Ishikawa (cell line): ENCODE data around the gene CIT.

Source experiments
- CEBPB ChIP-seq: IDR thresholded peaks from 2 replicates; pipeline ENCODE4 v1.6.1; 2012
- CREB1 ChIP-seq: IDR thresholded peaks from 2 replicates; pipeline ENCODE4 v1.6.1; 2012; ENCODE audit warnings: low read depth
- EGR1 ChIP-seq: IDR thresholded peaks from 2 replicates; pipeline ENCODE4 v1.6.1; 2012
- EP300 ChIP-seq: IDR thresholded peaks from 2 replicates; pipeline ENCODE4 v1.6.1; 2012; ENCODE audit warnings: borderline replicate concordance
- FOXM1 ChIP-seq: IDR thresholded peaks from 2 replicates; pipeline ENCODE4 v1.6.1; 2012; ENCODE audit warnings: low read depth, borderline replicate concordance
- NFIC ChIP-seq: IDR thresholded peaks from 2 replicates; pipeline ENCODE4 v1.6.1; 2012
- RAD21 ChIP-seq: IDR thresholded peaks from 2 replicates; pipeline ENCODE4 v1.6.1; 2012; ENCODE audit warnings: low read depth
- TAF1 ChIP-seq: IDR thresholded peaks from 2 replicates; pipeline ENCODE4 v1.6.1; 2012; ENCODE audit warnings: low read depth, mild to moderate bottlenecking
- TCF12 ChIP-seq: IDR thresholded peaks from 2 replicates; pipeline ENCODE4 v1.6.1; 2012; ENCODE audit warnings: low read depth
- TEAD4 ChIP-seq: IDR thresholded peaks from 2 replicates; pipeline ENCODE4 v1.6.1; 2012
- YY1 ChIP-seq: IDR thresholded peaks from 2 replicates; pipeline ENCODE4 v1.6.1; 2012; ENCODE audit warnings: low read depth
- ZBTB7A ChIP-seq: IDR thresholded peaks from 2 replicates; pipeline ENCODE4 v1.6.1; 2012; ENCODE audit warnings: low read depth
- TF ChIP-seq, protein P1 (sequence below): IDR thresholded peaks from 2 replicates; pipeline ENCODE4 v1.6.1; 2012; ENCODE audit warnings: low read depth, mild to moderate bottlenecking
- TF ChIP-seq, protein P2 (sequence below): IDR thresholded peaks from 2 replicates; pipeline ENCODE4 v1.6.1; 2012
- TF ChIP-seq, protein P3 (sequence below): IDR thresholded peaks from 2 replicates; pipeline ENCODE4 v1.6.1; 2012

The CIT gene

GRCh38 chr12:119827760-119828159, 49.4 kb downstream of the CIT start:
- no peak for TF ChIP-seq FOXM1
- no peak for TF ChIP-seq TAF1
- TF ChIP-seq CREB1: no peak
- TF ChIP-seq, protein P1, sequence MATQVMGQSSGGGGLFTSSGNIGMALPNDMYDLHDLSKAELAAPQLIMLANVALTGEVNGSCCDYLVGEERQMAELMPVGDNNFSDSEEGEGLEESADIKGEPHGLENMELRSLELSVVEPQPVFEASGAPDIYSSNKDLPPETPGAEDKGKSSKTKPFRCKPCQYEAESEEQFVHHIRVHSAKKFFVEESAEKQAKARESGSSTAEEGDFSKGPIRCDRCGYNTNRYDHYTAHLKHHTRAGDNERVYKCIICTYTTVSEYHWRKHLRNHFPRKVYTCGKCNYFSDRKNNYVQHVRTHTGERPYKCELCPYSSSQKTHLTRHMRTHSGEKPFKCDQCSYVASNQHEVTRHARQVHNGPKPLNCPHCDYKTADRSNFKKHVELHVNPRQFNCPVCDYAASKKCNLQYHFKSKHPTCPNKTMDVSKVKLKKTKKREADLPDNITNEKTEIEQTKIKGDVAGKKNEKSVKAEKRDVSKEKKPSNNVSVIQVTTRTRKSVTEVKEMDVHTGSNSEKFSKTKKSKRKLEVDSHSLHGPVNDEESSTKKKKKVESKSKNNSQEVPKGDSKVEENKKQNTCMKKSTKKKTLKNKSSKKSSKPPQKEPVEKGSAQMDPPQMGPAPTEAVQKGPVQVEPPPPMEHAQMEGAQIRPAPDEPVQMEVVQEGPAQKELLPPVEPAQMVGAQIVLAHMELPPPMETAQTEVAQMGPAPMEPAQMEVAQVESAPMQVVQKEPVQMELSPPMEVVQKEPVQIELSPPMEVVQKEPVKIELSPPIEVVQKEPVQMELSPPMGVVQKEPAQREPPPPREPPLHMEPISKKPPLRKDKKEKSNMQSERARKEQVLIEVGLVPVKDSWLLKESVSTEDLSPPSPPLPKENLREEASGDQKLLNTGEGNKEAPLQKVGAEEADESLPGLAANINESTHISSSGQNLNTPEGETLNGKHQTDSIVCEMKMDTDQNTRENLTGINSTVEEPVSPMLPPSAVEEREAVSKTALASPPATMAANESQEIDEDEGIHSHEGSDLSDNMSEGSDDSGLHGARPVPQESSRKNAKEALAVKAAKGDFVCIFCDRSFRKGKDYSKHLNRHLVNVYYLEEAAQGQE: no peak
- TF ChIP-seq TEAD4: no peak
- no peak for TF ChIP-seq NFIC

DNA sequence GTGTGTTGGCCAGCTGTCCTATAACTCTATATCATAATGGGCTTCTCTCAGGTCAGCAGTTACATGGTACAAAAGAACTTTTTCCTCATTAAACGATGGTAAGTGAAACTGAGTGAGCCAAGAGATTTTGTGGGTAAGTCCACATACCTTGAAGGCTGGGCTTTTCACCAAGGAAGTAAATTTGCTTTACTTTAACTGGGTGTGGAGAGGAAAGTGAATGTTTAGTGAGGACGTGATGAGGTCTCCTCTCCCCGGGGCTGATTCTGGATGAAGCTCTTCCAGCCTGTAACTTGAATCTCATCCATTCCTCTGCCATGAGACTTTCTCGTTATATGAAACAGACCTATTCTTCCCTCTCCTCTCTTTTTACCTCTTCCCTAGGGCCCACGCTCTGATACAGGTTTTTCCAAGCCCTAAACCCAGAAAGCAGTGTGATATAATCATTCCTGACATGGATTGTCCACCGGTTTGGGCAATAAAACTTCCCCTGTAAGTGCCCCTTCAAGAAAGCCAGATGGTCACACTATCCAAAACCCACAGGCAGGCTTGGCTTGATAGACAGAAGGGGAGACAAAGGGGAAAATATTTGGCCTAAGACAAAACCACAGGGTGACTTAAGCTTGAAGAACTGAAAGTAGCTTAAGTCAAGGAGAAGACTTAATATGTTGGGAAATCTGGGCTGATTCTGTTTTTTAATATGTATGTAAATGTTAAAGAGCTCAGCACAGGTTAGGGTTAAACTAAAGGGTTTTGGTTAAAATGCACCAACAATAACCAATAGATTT, 50.3 kb downstream of the CIT start:
- TF ChIP-seq TAF1: no peak
- TF ChIP-seq, protein P2, sequence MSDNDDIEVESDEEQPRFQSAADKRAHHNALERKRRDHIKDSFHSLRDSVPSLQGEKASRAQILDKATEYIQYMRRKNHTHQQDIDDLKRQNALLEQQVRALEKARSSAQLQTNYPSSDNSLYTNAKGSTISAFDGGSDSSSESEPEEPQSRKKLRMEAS: no peak
- TF ChIP-seq TEAD4: no peak
- TF ChIP-seq ZBTB7A: no peak
- TF ChIP-seq NFIC: no peak
- no peak for TF ChIP-seq EGR1
- TF ChIP-seq EP300: no peak
- no peak for TF ChIP-seq TCF12
- TF ChIP-seq, protein P1: no peak
- TF ChIP-seq, protein P3, sequence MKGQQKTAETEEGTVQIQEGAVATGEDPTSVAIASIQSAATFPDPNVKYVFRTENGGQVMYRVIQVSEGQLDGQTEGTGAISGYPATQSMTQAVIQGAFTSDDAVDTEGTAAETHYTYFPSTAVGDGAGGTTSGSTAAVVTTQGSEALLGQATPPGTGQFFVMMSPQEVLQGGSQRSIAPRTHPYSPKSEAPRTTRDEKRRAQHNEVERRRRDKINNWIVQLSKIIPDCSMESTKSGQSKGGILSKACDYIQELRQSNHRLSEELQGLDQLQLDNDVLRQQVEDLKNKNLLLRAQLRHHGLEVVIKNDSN: no peak
- TF ChIP-seq FOXM1: no peak
- no peak for TF ChIP-seq CREB1
- TF ChIP-seq RAD21: no peak
- no peak for TF ChIP-seq CEBPB
- TF ChIP-seq YY1: no peak

DNA sequence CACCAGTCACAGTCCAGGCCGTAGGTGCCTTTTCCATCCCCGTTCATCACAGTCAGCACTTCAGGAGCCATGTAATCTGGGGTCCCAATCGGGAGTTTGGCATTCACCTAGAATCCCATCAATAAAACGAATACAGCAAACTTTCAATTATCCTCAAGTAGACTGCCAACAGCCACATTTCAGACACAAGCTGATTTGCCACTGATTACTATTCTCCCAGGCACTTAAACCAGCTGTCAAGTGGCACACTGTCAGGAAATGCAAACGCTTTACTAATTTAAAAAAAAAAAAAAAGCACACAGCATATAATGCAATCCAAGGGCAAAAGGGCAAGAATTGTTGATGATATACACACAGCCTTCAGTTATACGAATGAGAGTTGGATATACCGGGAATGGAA, 51.9 kb downstream of the CIT start:
- TF ChIP-seq EP300 (no peak), TAF1 (no peak), NFIC (no peak), YY1 (no peak), TCF12 (no peak), ZBTB7A (no peak), FOXM1 (no peak), RAD21 (no peak), TEAD4 (no peak), EGR1 (no peak), CEBPB (no peak), CREB1 (no peak)
- TF ChIP-seq, protein P3: no peak
- TF ChIP-seq, protein P1: no peak
- TF ChIP-seq, protein P2: no peak

DNA sequence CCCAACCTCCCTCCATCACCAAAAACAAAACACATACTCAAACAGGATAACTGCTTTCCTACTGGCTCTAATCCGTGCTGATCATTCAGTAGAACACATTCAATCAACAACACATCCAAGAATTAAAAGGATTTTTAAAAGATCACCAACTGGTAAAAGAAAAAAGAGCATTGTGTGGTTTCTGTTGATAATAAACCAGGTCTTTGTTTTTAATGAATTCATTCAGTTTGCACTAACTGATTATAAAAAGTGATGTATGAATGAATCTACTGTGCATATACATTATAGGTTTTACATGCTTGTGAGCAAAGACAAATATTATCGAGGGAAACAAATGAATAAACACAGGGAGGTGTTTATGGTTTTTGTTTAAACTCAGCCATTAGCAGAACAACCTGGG, 55.1 kb downstream of the CIT start:
- TF ChIP-seq EGR1 (no peak), CREB1 (no peak), TAF1 (no peak), ZBTB7A (no peak), FOXM1 (no peak), CEBPB (no peak), NFIC (no peak)
- TF ChIP-seq, protein P1: no peak
- TF ChIP-seq, protein P3: no peak
